ENCODE measurements around the gene CYTL1.

The CYTL1 gene

DNA sequence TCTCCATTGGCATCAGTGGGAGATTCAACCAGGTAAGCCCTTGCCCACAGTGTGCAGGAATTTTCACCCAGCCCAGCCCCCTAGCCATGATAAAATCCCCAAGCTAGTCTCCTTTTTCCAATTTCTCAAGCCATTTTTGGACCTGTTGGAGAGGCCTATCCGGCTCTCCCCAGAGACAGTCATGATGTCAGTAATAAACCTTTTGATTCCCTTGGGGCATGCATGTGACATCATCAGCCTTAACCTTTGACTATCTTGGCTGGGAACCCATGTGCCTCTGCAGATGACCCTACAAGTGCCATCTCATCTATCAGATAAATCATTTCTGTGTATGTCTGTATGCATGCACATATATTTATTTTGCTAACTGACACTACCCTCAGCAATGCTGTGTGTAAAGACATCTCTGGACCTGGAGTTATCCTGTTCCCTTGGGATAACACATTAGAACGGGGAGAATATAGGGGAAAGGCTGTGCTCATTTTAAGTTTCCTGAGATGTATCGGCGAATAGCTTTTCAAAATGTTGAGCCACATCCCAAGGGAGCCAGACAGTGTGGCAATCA is 51.0 kb downstream of the CYTL1 start:
- DNase-seq (ENCODE audit: low spot score) = no peak

All from kidney capillary endothelial cell (primary cell).